Spleen (tissue), 11 donors: ENCODE results near the gene PIK3C3. TPM values are rescaled to one million over a fixed set of nuclear protein-coding genes. Genes with fewer than 3 reads are reported as not detected.

ENCODE experiments used
- DNase-seq: peaks from one replicate; pipeline ENCODE4 v3.0.0-alpha.2; 2020
- H3K27ac ChIP-seq, 8 donors: fragments of 200-600 bp; sonication (generic) in 7 of 8; 1 replicate in 4 of 8; 2 replicates in 4 of 8; pipeline versions ENCODE4 v1.5.0 to v1.8.0; 2016 to 2021; ENCODE audit warnings: inconsistent platforms in 4 of 8, mild to moderate bottlenecking in 4 of 8, moderate library complexity in 1 of 8
- H3K27me3 ChIP-seq, 7 donors: fragments of 200-600 bp; sonication (generic) in 6 of 7; replicated peaks in 1 of 7; 1 replicate in 4 of 7; 2 replicates in 3 of 7; pipeline versions ENCODE4 v1.5.0 to v1.8.0; 2016 to 2021; ENCODE audit warnings: inconsistent platforms in 3 of 7, mild to moderate bottlenecking in 1 of 7
- H3K36me3 ChIP-seq, 6 donors: fragments of 200-600 bp; sonication (generic) in 5 of 6; 1 replicate in 4 of 6; 2 replicates in 2 of 6; pipeline versions ENCODE4 v1.5.0 to v1.8.0; 2016 to 2021; ENCODE audit warnings: inconsistent platforms in 2 of 6
- H3K4me1 ChIP-seq, 6 donors: fragments of 200-600 bp; sonication (generic) in 5 of 6; 1 replicate in 3 of 6; 2 replicates in 3 of 6; pipeline versions ENCODE4 v1.5.0 to v1.8.0; 2016 to 2021; ENCODE audit warnings: inconsistent platforms in 3 of 6
- H3K4me3 ChIP-seq, 8 donors: fragments of 200-600 bp; sonication (generic) in 7 of 8; 1 replicate in 4 of 8; 2 replicates in 4 of 8; pipeline versions ENCODE4 v1.5.0 to v1.8.0; 2016 to 2021; ENCODE audit warnings: inconsistent platforms in 4 of 8, mild to moderate bottlenecking in 4 of 8, moderate library complexity in 2 of 8
- H3K9me3 ChIP-seq, 8 donors: fragments of 200-600 bp; sonication (generic) in 7 of 8; 1 replicate in 4 of 8; 2 replicates in 4 of 8; pipeline versions ENCODE4 v1.5.0 to v1.8.0; 2016 to 2021; ENCODE audit warnings: inconsistent platforms in 4 of 8
- POLR2A ChIP-seq, 3 donors: fragments of 450-650 bp; IDR thresholded peaks; one replicate each; pipeline ENCODE4 v1.5.1; 2017; ENCODE audit warnings: antibody characterized with exemption in 3 of 3, mild to moderate bottlenecking in 1 of 3
- POLR2AphosphoS5 ChIP-seq, 3 donors: sonication (generic); formaldehyde crosslinking; IDR thresholded peaks; one replicate each; pipeline ENCODE4 v1.5.1; 2017; ENCODE audit warnings: antibody characterized with exemption in 3 of 3
- WGBS, 5 donors: extraction: QIAGEN DNeasy Blood & Tissue Kit in 3 of 5; methylation state at CpG; one replicate each; pipeline versions ENCODE4 v1.1.5 to v1.1.7; 2013 to 2018; 5-methylcytosine and 5-hydroxymethylcytosine counted together
- intact Hi-C: fragments of 100-400 bp; cut with DNase I; formaldehyde crosslinking; loops from one replicate; pipeline ENCODE4 v1.15.0; 2023; ENCODE audit warnings: low total_unique reads
- polyA plus RNA-seq, 3 donors: library from polyadenylated mRNA; stranded (reverse); fragments of 200-250 nt; gene quantifications; one replicate each; pipeline ENCODE4 v1.2.1, GENCODE V29; 2013
- total RNA-seq, 7 donors: library from RNA; depleted of rRNA in 3 of 7; stranded (reverse); fragments of >200 nt in 3 of 7; fragmentation: NEBNext Ultra II Directional in 4 of 7; extraction: Animal tissue kit (Norgen Biotek cat#: 25700) in 4 of 7; gene quantifications; one replicate each; pipeline versions ENCODE4 v1.1.0 to v1.2.1, GENCODE V29; 2016 to 2021
- TF ChIP-seq, protein P1 (sequence below), 11 experiments: fragments of 200-600 bp in 7 of 11; fragments of 450-650 bp in 4 of 11; sonication (generic) in 4 of 11; IDR thresholded peaks in 8 of 11; conservative IDR thresholded peaks in 3 of 11; 1 replicate in 7 of 11; 2 replicates in 4 of 11; pipeline versions ENCODE4 v1.4.0 to v1.8.0; 2016 to 2021; ENCODE audit warnings: antibody characterized with exemption in 11 of 11, inconsistent platforms in 4 of 11, mild to moderate bottlenecking in 1 of 11
- donor health status: healthy with polysubstance abuse.
- donor health status: DM: no; HTN: no; CAD: no; lungs with moderate emphysema.
- donor health status: DM: no; HTN: no; CAD: no.
- donor health status: Bipolar disorder and iron deficiency.
- donor health status: healthy.
- donor health status: DM: no; HTN: no; CAD: no.
- donor health status: DM: yes; HTN: yes; CAD: no.

Gene PIK3C3
- total and polyA plus RNA-seq, 10 donors: 22.8 to 77.3 (median 62.2) TPM

GRCh38 chr18:42025491-42025890 lies 70.5 kb downstream of the PIK3C3 start:
- WGBS, 5 donors: 76 to 97% (median 91%) methylated on average over 1 of the region's 1 CpG
- Histone ChIP-seq H3K4me1 (peaks cover 0 to 6% (median 0%) of the 10 kb centered on the region in 6 donors), H3K36me3 (peaks cover 0 to 78% (median 33%) of the 10 kb centered on the region in 6 donors), H3K4me3 (no peak overlapping the region), H3K27me3 (no peaks in the 10 kb centered on the region), H3K27ac (no peak overlapping the region), H3K9me3 (no peaks in the 10 kb centered on the region)
- TF ChIP-seq POLR2A (IDR thresholded peaks at IDR 0.05) (no peak), POLR2AphosphoS5 (IDR thresholded peaks at IDR 0.05) (no peak)
- TF ChIP-seq, protein P1, sequence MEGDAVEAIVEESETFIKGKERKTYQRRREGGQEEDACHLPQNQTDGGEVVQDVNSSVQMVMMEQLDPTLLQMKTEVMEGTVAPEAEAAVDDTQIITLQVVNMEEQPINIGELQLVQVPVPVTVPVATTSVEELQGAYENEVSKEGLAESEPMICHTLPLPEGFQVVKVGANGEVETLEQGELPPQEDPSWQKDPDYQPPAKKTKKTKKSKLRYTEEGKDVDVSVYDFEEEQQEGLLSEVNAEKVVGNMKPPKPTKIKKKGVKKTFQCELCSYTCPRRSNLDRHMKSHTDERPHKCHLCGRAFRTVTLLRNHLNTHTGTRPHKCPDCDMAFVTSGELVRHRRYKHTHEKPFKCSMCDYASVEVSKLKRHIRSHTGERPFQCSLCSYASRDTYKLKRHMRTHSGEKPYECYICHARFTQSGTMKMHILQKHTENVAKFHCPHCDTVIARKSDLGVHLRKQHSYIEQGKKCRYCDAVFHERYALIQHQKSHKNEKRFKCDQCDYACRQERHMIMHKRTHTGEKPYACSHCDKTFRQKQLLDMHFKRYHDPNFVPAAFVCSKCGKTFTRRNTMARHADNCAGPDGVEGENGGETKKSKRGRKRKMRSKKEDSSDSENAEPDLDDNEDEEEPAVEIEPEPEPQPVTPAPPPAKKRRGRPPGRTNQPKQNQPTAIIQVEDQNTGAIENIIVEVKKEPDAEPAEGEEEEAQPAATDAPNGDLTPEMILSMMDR (IDR thresholded peaks at IDR 0.05 in 8 of 11, conservative IDR thresholded peaks at IDR 0.05 in 3 of 11): no peak
- intact Hi-C loops: no loop called here
- no peak for DNase-seq

DNA sequence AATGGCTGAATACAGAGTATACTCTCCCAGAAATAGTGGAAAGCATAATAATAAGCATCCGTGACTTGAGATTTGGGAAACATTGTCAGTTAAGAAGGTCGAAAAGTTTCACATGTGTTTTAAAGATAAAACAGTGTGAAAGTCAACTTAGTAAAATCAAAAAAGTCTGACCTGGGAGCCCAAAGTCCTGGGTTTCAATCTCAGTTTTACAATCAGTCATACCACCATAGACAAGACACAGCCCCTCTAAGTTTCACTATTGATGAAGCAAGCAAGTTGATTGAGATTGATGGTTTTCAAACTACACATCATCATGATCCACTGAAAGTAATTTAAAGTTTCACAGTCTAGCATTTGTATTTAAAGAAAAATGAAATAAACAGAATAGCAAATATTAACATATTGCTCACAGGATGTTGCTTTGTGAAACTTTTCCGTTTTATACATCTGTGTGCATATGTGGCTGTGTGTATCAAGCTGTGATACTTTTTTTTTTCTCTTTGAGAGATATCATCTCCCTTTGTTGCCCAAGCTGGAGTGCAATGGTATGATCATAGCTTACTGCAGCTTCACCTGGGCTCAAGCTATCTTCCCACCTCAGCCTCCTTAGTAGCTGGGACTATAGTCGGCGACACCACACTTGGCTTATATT lies 71.1 kb downstream of the PIK3C3 start:
- TF ChIP-seq POLR2A (IDR thresholded peaks at IDR 0.05) (no peak), POLR2AphosphoS5 (IDR thresholded peaks at IDR 0.05) (no peak)
- TF ChIP-seq, protein P1 (IDR thresholded peaks at IDR 0.05 in 8 of 11, conservative IDR thresholded peaks at IDR 0.05 in 3 of 11): no peak
- H3K27me3 ChIP-seq: no peaks in the 10 kb centered on the region
- H3K27ac ChIP-seq: no peak overlapping the region
- intact Hi-C loops: no loop called here
- H3K4me1 ChIP-seq: peaks cover 0 to 6% (median 0%) of the 10 kb centered on the region in 6 donors
- no peak overlapping the region for H3K4me3 ChIP-seq
- no peaks in the 10 kb centered on the region for H3K9me3 ChIP-seq
- 77 to 85% (median 82%) methylated on average over 5 of the region's 5 CpGs for WGBS, 5 donors
- peaks cover 0 to 78% (median 31%) of the 10 kb centered on the region in 6 donors for H3K36me3 ChIP-seq
- DNase-seq: no peak

DNA sequence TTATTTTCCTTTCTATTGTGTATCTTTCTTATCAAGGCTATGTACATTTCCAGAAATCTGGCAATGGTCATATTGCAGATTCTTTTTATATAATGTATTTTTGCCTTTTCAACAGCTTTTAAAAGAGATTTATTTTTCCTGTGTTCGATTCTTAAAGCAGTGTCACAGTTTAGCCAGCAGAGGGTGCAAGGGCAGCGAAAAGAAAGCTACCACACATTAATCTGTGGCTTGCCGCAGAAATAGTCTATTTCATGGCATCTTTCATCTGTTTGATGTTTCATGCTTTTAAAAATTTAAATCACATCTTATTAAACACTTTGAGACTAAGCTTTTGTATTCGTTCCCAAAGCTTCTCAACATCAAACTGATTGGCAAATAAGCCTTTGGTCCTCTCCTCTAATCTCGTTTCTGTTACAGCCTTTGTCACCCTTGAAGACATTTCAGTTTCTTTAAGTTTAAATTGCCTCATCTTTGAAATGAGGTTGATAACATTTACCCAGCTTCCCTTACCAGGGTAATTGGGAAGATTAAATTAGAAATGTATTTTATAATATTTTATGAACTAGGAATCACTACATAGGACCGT lies 73.3 kb downstream of the PIK3C3 start:
- H3K36me3 ChIP-seq: peaks cover 0 to 78% (median 34%) of the 10 kb centered on the region in 6 donors
- intact Hi-C loops: no loop called here
- TF ChIP-seq POLR2A (IDR thresholded peaks at IDR 0.05) (no peak), POLR2AphosphoS5 (IDR thresholded peaks at IDR 0.05) (no peak)
- TF ChIP-seq, protein P1 (IDR thresholded peaks at IDR 0.05 in 8 of 11, conservative IDR thresholded peaks at IDR 0.05 in 3 of 11): peak in 9 of 11 experiments; percentile 20 to 71 (median 58)
- DNase-seq: no peak
- H3K27me3 ChIP-seq: no peaks in the 10 kb centered on the region
- no peak overlapping the region for H3K4me3 ChIP-seq
- H3K27ac ChIP-seq: no peak overlapping the region
- H3K4me1 ChIP-seq: peaks cover 0 to 6% (median 0%) of the 10 kb centered on the region in 6 donors
- WGBS, 5 donors: 44 to 50% (median 46%) methylated on average over 6 of the region's 6 CpGs
- no peaks in the 10 kb centered on the region for H3K9me3 ChIP-seq

- intact Hi-C loops: no loop called here
- peaks cover 0 to 85% (median 41%) of the 10 kb centered on the region in 6 donors for H3K36me3 ChIP-seq
Observed at GRCh38 chr18:42029092-42029491, 74.1 kb downstream of the PIK3C3 start.

More at GRCh38 chr18:42029092-42029491, 74.1 kb downstream of the PIK3C3 start:
- 95 to 98% (median 95%) methylated on average over 7 of the region's 7 CpGs for WGBS, 5 donors
- H3K27me3 ChIP-seq: no peaks in the 10 kb centered on the region
- H3K4me1 ChIP-seq: peaks cover 0 to 6% (median 0%) of the 10 kb centered on the region in 6 donors
- TF ChIP-seq POLR2A (IDR thresholded peaks at IDR 0.05) (no peak), POLR2AphosphoS5 (IDR thresholded peaks at IDR 0.05) (no peak)
- TF ChIP-seq, protein P1 (IDR thresholded peaks at IDR 0.05 in 8 of 11, conservative IDR thresholded peaks at IDR 0.05 in 3 of 11): no peak
- no peak overlapping the region for H3K4me3 ChIP-seq
- DNase-seq: no peak
- no peaks in the 10 kb centered on the region for H3K9me3 ChIP-seq
- H3K27ac ChIP-seq: no peak overlapping the region
